GM21786 (cell line): Measurements from ENCODE around the gene PHLDA1.
"Not testable (repeated sequence)": the region's sequence is repeated elsewhere in the genome, so short reads cannot be mapped to it uniquely, and the experiment has no call there.

Source experiments
- ATAC-seq: cut with Tn5 transposase; IDR thresholded peaks from one replicate; pipeline ENCODE4 v1.9.1; 2021; ENCODE audit not compliant: unreplicated experiment

PHLDA1 gene

GRCh38 chr12:75990189-75990912 lies 41.2 kb downstream of the PHLDA1 start:
- no peak for ATAC-seq

GRCh38 chr12:75987709-75988108 lies 43.9 kb downstream of the PHLDA1 start:
- ATAC-seq, result not testable (repeated sequence)

- ATAC-seq, result peak; percentile 39
Measured at GRCh38 chr12:75986001-75986746, 45.4 kb downstream of the PHLDA1 start.

- ATAC-seq, result no peak
Measured at GRCh38 chr12:75985566-75985965, 46.0 kb downstream of the PHLDA1 start.

GRCh38 chr12:75984577-75985182 lies 46.9 kb downstream of the PHLDA1 start:
- ATAC-seq, result no peak

- ATAC-seq, result not testable (repeated sequence)
Measured at GRCh38 chr12:75983851-75984250, 47.7 kb downstream of the PHLDA1 start.

- no peak for ATAC-seq
Measured at GRCh38 chr12:75982979-75983660, 48.5 kb downstream of the PHLDA1 start.

GRCh38 chr12:75982169-75982564 lies 49.4 kb downstream of the PHLDA1 start:
- no peak for ATAC-seq

- ATAC-seq, result peak; percentile 38
Measured at GRCh38 chr12:75981247-75982168, 50.1 kb downstream of the PHLDA1 start.

- peak; percentile 25 for ATAC-seq
Measured at GRCh38 chr12:75979181-75979580, 52.4 kb downstream of the PHLDA1 start.

GRCh38 chr12:75978677-75979076 lies 52.9 kb downstream of the PHLDA1 start:
- no peak for ATAC-seq

GRCh38 chr12:75977952-75978671 lies 53.5 kb downstream of the PHLDA1 start:
- peak; percentile 96 for ATAC-seq

- ATAC-seq, result peak; percentile 1
Measured at GRCh38 chr12:75977590-75977951, 54.0 kb downstream of the PHLDA1 start.

- no peak for ATAC-seq
Measured at GRCh38 chr12:75976913-75977312, 54.7 kb downstream of the PHLDA1 start.

GRCh38 chr12:75976113-75976512 lies 55.5 kb downstream of the PHLDA1 start:
- no peak for ATAC-seq

GRCh38 chr12:75975702-75976101 lies 55.9 kb downstream of the PHLDA1 start:
- no peak for ATAC-seq
